HCT116 (cell line): ENCODE results near the gene LRRC42.

Experiments used
- ATF3 ChIP-seq: IDR thresholded peaks from 2 replicates; pipeline ENCODE4 v1.6.1; 2012
- POLR2A ChIP-seq: IDR thresholded peaks from 2 replicates; pipeline ENCODE4 v1.7.0; 2011; ENCODE audit warnings: borderline replicate concordance; ENCODE audit not compliant: insufficient read depth, insufficient read length; ENCODE audit errors: extremely low read depth
- POLR2AphosphoS5 ChIP-seq: IDR thresholded peaks from 2 replicates; pipeline ENCODE4 v1.6.1; 2011; ENCODE audit warnings: mild to moderate bottlenecking, low read depth, low read length, moderate library complexity
- TF ChIP-seq, protein P1 (sequence below), 3 experiments: fragments of 200-600 bp in 1 of 3; sonication (generic) in 1 of 3; IDR thresholded peaks in 2 of 3; conservative IDR thresholded peaks in 1 of 3; 2 replicates each; pipeline ENCODE4 v1.5.1; 2012 to 2017; ENCODE audit warnings: low read depth in 2 of 3, low read length in 2 of 3, antibody characterized with exemption in 1 of 3, borderline replicate concordance in 1 of 3, control low read depth in 1 of 3, mild to moderate bottlenecking in 1 of 3, mixed read lengths in 1 of 3, mixed run types in 1 of 3, moderate library complexity in 1 of 3; ENCODE audit not compliant: insufficient read depth in 1 of 3

DNA sequence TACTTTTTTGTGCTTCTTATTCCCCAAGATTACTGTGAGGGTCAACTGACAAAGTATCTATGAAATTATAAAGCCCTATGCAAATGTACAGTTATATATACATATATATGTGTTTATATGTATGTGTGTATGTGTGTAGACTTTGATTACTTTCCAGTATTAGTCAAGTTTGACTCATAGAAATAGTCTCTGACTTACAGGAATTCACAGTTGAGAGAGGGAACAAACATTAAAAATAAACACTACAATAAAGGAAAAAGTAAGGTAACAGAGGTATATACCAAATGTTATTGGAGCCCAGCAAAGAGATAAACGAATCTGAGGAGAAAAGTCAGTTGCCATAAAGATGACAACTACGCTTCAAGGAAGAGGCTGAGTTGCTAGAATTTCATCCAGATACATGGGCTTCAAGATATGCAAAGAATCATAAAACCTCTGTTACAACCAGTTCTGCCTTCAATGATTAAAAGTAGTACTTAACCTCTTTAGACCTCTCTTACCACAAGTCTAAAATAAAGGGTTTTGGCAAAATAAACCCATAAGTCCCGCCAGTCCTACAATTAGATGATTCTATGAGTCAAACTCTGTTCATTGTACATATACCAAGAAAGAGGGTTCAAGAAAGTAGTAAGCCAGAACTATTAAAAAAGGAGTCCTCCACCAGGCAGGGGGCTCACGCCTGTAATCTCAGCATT is 7.9 kb upstream of the LRRC42 start:
- TF ChIP-seq, protein P1, sequence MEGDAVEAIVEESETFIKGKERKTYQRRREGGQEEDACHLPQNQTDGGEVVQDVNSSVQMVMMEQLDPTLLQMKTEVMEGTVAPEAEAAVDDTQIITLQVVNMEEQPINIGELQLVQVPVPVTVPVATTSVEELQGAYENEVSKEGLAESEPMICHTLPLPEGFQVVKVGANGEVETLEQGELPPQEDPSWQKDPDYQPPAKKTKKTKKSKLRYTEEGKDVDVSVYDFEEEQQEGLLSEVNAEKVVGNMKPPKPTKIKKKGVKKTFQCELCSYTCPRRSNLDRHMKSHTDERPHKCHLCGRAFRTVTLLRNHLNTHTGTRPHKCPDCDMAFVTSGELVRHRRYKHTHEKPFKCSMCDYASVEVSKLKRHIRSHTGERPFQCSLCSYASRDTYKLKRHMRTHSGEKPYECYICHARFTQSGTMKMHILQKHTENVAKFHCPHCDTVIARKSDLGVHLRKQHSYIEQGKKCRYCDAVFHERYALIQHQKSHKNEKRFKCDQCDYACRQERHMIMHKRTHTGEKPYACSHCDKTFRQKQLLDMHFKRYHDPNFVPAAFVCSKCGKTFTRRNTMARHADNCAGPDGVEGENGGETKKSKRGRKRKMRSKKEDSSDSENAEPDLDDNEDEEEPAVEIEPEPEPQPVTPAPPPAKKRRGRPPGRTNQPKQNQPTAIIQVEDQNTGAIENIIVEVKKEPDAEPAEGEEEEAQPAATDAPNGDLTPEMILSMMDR (IDR thresholded peaks at IDR 0.05 in 2 of 3, conservative IDR thresholded peaks at IDR 0.05 in 1 of 3; ENCODE audit: borderline replicate concordance in 1 of 3, insufficient read depth in 1 of 3, low read depth in 2 of 3, low read length in 2 of 3), result no peak
- no peak for TF ChIP-seq ATF3
- TF ChIP-seq POLR2AphosphoS5, result no peak
- no peak for TF ChIP-seq POLR2A
